Prostate gland (tissue), 2 donors: ENCODE measurements around the gene PAPOLG. TPM values are rescaled to one million over a fixed set of nuclear protein-coding genes. Genes with fewer than 3 reads are reported as not detected.

Experiments used
- DNase-seq: peaks from one replicate; pipeline ENCODE4 v3.0.0-alpha.2; 2019; ENCODE audit warnings: low spot score
- H3K27ac ChIP-seq, 2 donors: fragments of 200-600 bp; sonication (generic); 2 replicates each; pipeline ENCODE4 v1.5.1; 2017 to 2019
- H3K27me3 ChIP-seq: fragments of 200-600 bp; sonication (generic); replicated peaks from 2 replicates; pipeline ENCODE4 v1.5.1; 2019; ENCODE audit not compliant: insufficient read depth
- H3K36me3 ChIP-seq, 2 donors: fragments of 200-600 bp; sonication (generic); 1 replicate in 1 of 2; 2 replicates in 1 of 2; pipeline versions ENCODE4 v1.5.1 to v1.8.1; 2017 to 2019
- H3K4me1 ChIP-seq: fragments of 200-600 bp; sonication (generic); replicated peaks from 2 replicates; pipeline ENCODE4 v1.5.1; 2019
- H3K4me3 ChIP-seq, 2 donors: fragments of 200-600 bp; sonication (generic); 2 replicates each; pipeline ENCODE4 v1.5.1; 2017 to 2019
- H3K9me3 ChIP-seq: fragments of 200-600 bp; sonication (generic); 2 replicates; pipeline ENCODE4 v1.5.1; 2017
- POLR2A ChIP-seq: fragments of 450-650 bp; IDR thresholded peaks from one replicate; pipeline ENCODE4 v1.6.1; 2016; ENCODE audit warnings: antibody characterized with exemption, mild to moderate bottlenecking
- POLR2AphosphoS5 ChIP-seq: sonication (generic); formaldehyde crosslinking; IDR thresholded peaks from one replicate; pipeline ENCODE4 v1.6.1; 2017; ENCODE audit warnings: antibody characterized with exemption
- WGBS: methylation state at CpG from one replicate; pipeline ENCODE4 v1.1.5; 2018; 5-methylcytosine and 5-hydroxymethylcytosine counted together
- intact Hi-C: fragments of 100-400 bp; cut with DNase I; formaldehyde crosslinking; loops from one replicate; pipeline ENCODE4 v1.14.2; 2022
- total RNA-seq, 2 donors: library from RNA; depleted of rRNA; stranded (reverse); fragments of >200 nt; gene quantifications; one replicate each; pipeline ENCODE4 v1.1.0, GENCODE V29; 2016
- TF ChIP-seq, protein P1 (sequence below), 4 experiments: fragments of 200-600 bp in 2 of 4; fragments of 450-650 bp in 2 of 4; sonication (generic) in 2 of 4; IDR thresholded peaks; 1 replicate in 3 of 4; 2 replicates in 1 of 4; pipeline ENCODE4 v1.5.1; 2016 to 2019; ENCODE audit warnings: antibody characterized with exemption in 4 of 4, mild to moderate bottlenecking in 2 of 4, moderate library complexity in 2 of 4

Gene PAPOLG
- total RNA-seq, 2 donors from 2014 or later: 12.7 to 18.9 TPM

DNA sequence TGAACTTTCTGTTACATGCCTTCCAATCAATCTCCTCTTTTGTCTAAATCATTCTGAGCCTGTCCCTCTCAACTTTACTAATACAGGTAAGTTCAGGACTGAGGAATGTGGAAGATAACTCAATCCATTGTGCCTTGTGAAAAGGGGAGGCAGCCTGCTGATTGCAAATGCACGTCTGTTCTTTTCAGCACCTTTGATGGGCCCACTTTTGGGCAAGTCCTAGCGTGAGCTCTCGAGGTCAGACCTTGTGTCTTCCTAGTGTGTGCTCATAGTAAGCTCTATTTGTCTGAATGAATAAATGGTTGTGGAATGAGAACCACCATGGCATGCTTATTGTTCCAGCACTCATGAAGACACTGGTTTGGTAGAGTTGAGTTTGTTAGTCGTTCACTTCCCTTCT, 74.9 kb downstream of the PAPOLG start:
- H3K27ac ChIP-seq: no peak overlapping the region
- 66% methylated on average over 4 of the region's 4 CpGs for WGBS
- no peaks in the 10 kb centered on the region for H3K4me1 ChIP-seq
- H3K4me3 ChIP-seq: no peak overlapping the region
- H3K36me3 ChIP-seq: no peaks in the 10 kb centered on the region
- no peaks in the 10 kb centered on the region for H3K9me3 ChIP-seq
- no peak for DNase-seq
- H3K27me3 ChIP-seq: no peaks in the 10 kb centered on the region
- intact Hi-C loops: no loop called here
- TF ChIP-seq, protein P1, sequence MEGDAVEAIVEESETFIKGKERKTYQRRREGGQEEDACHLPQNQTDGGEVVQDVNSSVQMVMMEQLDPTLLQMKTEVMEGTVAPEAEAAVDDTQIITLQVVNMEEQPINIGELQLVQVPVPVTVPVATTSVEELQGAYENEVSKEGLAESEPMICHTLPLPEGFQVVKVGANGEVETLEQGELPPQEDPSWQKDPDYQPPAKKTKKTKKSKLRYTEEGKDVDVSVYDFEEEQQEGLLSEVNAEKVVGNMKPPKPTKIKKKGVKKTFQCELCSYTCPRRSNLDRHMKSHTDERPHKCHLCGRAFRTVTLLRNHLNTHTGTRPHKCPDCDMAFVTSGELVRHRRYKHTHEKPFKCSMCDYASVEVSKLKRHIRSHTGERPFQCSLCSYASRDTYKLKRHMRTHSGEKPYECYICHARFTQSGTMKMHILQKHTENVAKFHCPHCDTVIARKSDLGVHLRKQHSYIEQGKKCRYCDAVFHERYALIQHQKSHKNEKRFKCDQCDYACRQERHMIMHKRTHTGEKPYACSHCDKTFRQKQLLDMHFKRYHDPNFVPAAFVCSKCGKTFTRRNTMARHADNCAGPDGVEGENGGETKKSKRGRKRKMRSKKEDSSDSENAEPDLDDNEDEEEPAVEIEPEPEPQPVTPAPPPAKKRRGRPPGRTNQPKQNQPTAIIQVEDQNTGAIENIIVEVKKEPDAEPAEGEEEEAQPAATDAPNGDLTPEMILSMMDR (IDR thresholded peaks at IDR 0.05): no peak
- TF ChIP-seq POLR2AphosphoS5 (no peak), POLR2A (no peak)

DNA sequence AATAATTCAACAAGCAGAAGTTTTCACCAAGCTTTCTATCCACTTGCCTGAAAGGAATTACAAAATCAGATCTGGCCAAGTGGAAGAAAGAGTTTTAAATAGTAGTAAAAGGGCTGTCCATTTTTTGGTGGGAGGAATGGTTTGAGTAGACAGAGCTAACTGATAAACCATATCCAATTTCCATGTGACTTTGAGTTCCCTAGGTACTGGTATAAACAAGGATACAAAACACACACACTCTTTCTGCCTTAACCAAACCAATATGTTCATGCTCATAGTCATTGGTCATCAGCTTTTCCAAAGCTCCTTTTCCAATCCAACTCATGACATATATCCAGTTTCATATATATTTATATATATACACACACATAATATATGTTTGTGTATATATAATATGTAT, 75.9 kb downstream of the PAPOLG start:
- no peak for DNase-seq
- intact Hi-C loops: no loop called here
- no peaks in the 10 kb centered on the region for H3K4me1 ChIP-seq
- H3K27me3 ChIP-seq: no peaks in the 10 kb centered on the region
- no peak overlapping the region for H3K27ac ChIP-seq
- H3K9me3 ChIP-seq: no peaks in the 10 kb centered on the region
- no peak overlapping the region for H3K4me3 ChIP-seq
- no peak for TF ChIP-seq POLR2AphosphoS5
- no peak for TF ChIP-seq POLR2A
- TF ChIP-seq, protein P1 (IDR thresholded peaks at IDR 0.05): no peak
- no peaks in the 10 kb centered on the region for H3K36me3 ChIP-seq

DNA sequence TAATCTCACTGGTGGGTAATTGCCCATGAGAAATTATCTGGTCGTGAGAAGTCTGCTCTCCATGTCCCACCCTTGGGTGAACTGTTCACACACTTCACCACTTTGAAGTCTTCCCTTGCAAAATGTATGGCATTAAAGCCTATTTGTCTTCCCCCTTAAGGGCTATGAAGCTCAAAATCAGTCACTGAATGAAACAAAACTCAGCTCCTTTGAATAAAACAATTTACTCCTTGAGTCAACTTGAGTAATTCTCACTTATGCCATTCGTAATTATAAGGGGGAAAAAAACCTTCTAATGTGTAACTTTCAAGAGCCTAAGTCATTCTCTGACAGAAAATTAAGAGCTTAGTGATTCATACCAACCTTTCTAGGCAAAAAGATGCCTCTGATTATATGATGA, 76.6 kb downstream of the PAPOLG start:
- intact Hi-C loops: no loop called here
- TF ChIP-seq, protein P1 (IDR thresholded peaks at IDR 0.05): no peak
- no peak for TF ChIP-seq POLR2AphosphoS5
- no peak for TF ChIP-seq POLR2A
- WGBS: 47% methylated on average over 2 of the region's 2 CpGs
- Histone ChIP-seq H3K4me1 (no peaks in the 10 kb centered on the region), H3K27ac (no peak overlapping the region), H3K4me3 (no peak overlapping the region), H3K36me3 (no peaks in the 10 kb centered on the region), H3K27me3 (no peaks in the 10 kb centered on the region), H3K9me3 (no peaks in the 10 kb centered on the region)
- DNase-seq: no peak

DNA sequence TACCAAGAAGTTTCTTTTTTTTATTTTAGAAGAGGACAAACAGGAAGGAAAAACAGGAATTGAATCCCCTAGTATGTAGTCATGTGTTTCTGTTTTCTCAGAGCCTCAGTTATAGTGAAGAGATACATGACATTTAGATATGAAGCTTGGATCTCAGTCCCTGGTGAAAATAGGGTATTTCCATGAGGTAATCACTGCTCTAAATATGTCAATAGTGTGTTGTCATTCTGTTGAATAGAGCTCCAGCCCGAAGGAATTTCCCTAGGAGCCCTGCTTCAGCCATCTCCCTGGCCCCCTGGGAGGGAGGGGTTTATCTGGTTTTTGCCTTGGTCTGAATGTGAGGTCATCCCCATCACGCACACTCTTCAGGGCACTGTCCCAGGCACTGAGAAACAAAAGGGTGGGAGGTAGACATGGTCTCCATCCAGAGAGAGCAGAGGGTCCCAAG, 78.2 kb downstream of the PAPOLG start:
- intact Hi-C loops: no loop called here

DNA sequence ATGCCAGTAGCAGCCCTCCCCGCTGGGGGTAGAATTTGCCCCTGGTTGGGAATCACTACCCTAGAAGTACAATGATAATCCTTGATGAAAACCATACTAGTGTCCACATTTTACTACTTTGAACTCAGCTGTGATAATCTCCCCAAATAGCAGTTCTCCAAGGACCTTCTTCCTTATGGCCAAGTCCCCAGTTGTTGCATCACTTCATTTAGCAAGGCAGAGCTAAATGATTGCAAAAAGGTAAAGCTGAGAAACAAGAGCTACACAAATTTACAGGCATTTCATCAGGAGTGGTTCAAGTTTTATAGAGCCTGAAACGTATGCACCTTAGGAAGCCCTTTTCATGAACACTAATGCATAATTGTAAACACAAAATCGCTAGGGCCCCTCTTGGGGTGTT, 80.4 kb downstream of the PAPOLG start:
- Histone ChIP-seq H3K27me3 (no peaks in the 10 kb centered on the region), H3K27ac (no peak overlapping the region), H3K4me1 (no peaks in the 10 kb centered on the region), H3K9me3 (no peaks in the 10 kb centered on the region), H3K36me3 (no peaks in the 10 kb centered on the region), H3K4me3 (no peak overlapping the region)
- intact Hi-C loops: no loop called here
- no peak for DNase-seq
- WGBS: 51% methylated on average over 3 of the region's 3 CpGs
- no peak for TF ChIP-seq POLR2AphosphoS5
- TF ChIP-seq, protein P1 (IDR thresholded peaks at IDR 0.05): no peak
- TF ChIP-seq POLR2A: no peak

More for the DNA sequence above, 78.2 kb downstream of the PAPOLG start:
- TF ChIP-seq POLR2A (no peak), POLR2AphosphoS5 (no peak)
- TF ChIP-seq, protein P1 (IDR thresholded peaks at IDR 0.05): no peak
- WGBS: 45% methylated on average over 2 of the region's 2 CpGs
- no peaks in the 10 kb centered on the region for H3K36me3 ChIP-seq
- no peak for DNase-seq
- no peak overlapping the region for H3K4me3 ChIP-seq
- no peaks in the 10 kb centered on the region for H3K9me3 ChIP-seq
- no peaks in the 10 kb centered on the region for H3K4me1 ChIP-seq
- H3K27me3 ChIP-seq: no peaks in the 10 kb centered on the region
- H3K27ac ChIP-seq: no peak overlapping the region
